Measurements from ENCODE around the gene SLC19A1. TPM values are rescaled to one million over a fixed set of nuclear protein-coding genes. Genes with fewer than 3 reads are reported as not detected.
A peak's percentile ranks its signal among the peaks of the same experiment; 100 is the strongest.

The SLC19A1 gene
- total RNA-seq, 1 donor from 2014 or later = 36.8 TPM

DNA sequence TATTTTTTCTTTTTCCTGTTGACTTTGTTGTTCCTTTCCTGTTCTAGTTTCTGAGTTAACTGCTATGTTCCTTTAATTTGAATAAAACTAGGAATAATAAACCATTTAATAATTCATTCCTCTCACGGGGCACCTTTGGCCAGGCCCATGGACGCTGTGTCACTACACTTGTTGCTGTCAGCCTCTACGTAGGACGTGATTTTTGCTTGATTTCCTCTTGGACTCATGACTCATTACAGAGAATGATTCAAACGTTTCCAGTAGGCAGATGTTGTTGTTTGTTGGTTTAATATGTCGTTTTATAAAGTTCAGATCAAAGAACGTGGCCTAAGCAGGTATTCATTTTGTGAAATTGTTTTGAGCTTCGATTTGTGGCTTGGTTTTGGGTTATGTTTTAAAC, 9.1 kb upstream of the SLC19A1 start:
- peaks cover 43% of the 10 kb centered on the region for H3K4me1 Mint-ChIP-seq
- H3K36me3 Mint-ChIP-seq = no peaks in the 10 kb centered on the region
- TF ChIP-seq, protein P1, sequence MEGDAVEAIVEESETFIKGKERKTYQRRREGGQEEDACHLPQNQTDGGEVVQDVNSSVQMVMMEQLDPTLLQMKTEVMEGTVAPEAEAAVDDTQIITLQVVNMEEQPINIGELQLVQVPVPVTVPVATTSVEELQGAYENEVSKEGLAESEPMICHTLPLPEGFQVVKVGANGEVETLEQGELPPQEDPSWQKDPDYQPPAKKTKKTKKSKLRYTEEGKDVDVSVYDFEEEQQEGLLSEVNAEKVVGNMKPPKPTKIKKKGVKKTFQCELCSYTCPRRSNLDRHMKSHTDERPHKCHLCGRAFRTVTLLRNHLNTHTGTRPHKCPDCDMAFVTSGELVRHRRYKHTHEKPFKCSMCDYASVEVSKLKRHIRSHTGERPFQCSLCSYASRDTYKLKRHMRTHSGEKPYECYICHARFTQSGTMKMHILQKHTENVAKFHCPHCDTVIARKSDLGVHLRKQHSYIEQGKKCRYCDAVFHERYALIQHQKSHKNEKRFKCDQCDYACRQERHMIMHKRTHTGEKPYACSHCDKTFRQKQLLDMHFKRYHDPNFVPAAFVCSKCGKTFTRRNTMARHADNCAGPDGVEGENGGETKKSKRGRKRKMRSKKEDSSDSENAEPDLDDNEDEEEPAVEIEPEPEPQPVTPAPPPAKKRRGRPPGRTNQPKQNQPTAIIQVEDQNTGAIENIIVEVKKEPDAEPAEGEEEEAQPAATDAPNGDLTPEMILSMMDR (IDR thresholded peaks at IDR 0.05; ENCODE audit: unreplicated experiment) = no peak
- no peak overlapping the region for H3K27ac Mint-ChIP-seq
- peak in 1 of 2 experiments; percentile 1 for DNase-seq (ENCODE audit: low spot score in 2 of 2, unreplicated experiment in 2 of 2)
- H3K9me3 Mint-ChIP-seq = no peaks in the 10 kb centered on the region
- no peak overlapping the region for H3K4me3 Mint-ChIP-seq
- H3K27me3 Mint-ChIP-seq (ENCODE audit: low read depth) = no peaks in the 10 kb centered on the region

DNA sequence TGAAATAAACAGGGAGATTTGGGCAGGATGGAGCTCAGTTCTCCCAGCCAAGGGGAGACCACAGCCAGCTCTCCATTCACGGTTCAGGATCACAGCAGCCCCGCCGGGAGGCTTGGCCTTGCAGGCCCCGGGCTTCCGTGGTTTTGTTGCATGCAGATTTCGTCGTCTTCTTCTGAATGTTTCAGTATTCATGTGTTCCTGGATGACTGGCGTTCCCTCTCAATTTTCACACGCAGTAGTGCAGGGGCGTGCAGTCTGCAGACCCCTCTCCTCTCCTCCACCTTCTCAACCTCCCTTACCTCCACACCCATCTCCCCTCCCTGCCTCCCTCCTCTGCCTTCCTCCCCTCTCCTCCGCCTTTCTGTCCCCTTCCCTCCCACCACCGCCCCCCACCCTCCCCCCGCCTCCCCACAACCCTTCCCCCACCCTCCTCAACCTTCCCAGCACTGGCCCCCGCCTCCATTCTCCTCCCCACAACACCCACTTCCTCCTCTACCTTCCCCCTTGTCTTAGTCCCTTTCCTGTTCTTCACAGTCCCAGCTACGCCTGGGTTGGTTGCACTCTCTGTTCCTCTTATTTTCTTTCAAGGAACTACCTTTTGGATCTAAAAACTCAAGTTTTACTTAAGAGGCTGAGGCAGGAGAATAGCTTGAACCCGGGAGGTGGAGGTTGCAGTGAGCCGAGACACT, 8.4 kb upstream of the SLC19A1 start:
- no peaks in the 10 kb centered on the region for H3K9me3 Mint-ChIP-seq
- DNase-seq (ENCODE audit: low spot score in 2 of 2, unreplicated experiment in 2 of 2) = peak in 1 of 2 experiments; percentile 12
- peaks cover 44% of the 10 kb centered on the region for H3K4me1 Mint-ChIP-seq
- no peak overlapping the region for H3K27ac Mint-ChIP-seq
- no peak overlapping the region for H3K4me3 Mint-ChIP-seq
- TF ChIP-seq, protein P1 (IDR thresholded peaks at IDR 0.05; ENCODE audit: unreplicated experiment) = no peak
- no peaks in the 10 kb centered on the region for H3K36me3 Mint-ChIP-seq
- no peaks in the 10 kb centered on the region for H3K27me3 Mint-ChIP-seq (ENCODE audit: low read depth)

DNA sequence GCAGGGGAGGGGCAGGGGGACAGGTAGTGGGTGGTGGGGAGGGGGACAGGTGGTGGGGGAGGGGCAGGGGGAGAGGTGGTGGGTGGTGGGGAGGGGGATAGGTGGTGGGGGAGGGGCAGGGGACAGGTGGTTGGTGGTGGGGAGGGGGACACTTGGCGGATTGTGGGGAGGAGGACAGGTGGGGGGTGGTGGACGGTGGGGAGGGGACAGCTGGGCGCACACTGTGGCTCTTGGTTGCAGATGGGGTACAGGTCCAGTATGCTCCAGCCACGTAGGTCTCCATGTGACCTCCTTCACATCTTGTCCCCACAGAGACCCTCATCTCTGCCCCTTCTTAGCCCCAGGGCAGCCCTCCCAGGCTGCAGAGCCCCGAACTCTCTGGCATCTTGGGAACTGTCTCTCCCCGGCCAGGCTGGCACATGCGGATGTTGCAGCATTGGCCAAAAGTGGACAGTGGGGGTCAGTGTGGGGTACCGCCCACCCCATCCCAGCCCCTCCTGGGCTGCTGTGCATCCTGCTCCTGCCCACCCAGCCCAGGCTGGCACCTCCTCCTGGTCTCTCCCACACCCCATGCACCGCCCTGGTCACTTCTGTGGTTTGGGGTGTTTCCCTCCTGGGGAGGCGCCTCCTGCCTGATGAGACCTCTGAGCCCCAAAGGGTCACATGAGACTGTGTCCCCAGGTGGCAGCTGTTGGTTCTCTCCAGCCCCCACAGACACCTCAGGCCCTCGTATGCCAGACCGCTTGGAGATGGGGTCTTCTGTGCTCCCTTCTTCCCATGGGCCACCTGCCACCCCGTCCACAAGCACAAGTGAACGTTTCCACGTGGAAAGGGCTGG, 7.6 kb upstream of the SLC19A1 start:
- TF ChIP-seq, protein P1 (IDR thresholded peaks at IDR 0.05; ENCODE audit: unreplicated experiment) = no peak
- Mint-ChIP-seq H3K9me3 (no peaks in the 10 kb centered on the region), H3K27me3 (ENCODE audit: low read depth) (no peaks in the 10 kb centered on the region), H3K36me3 (no peaks in the 10 kb centered on the region), H3K27ac (no peak overlapping the region), H3K4me3 (no peak overlapping the region), H3K4me1 (peaks cover 46% of the 10 kb centered on the region)
- DNase-seq (ENCODE audit: low spot score in 2 of 2, unreplicated experiment in 2 of 2) = peak in 1 of 2 experiments; percentile 11

DNA sequence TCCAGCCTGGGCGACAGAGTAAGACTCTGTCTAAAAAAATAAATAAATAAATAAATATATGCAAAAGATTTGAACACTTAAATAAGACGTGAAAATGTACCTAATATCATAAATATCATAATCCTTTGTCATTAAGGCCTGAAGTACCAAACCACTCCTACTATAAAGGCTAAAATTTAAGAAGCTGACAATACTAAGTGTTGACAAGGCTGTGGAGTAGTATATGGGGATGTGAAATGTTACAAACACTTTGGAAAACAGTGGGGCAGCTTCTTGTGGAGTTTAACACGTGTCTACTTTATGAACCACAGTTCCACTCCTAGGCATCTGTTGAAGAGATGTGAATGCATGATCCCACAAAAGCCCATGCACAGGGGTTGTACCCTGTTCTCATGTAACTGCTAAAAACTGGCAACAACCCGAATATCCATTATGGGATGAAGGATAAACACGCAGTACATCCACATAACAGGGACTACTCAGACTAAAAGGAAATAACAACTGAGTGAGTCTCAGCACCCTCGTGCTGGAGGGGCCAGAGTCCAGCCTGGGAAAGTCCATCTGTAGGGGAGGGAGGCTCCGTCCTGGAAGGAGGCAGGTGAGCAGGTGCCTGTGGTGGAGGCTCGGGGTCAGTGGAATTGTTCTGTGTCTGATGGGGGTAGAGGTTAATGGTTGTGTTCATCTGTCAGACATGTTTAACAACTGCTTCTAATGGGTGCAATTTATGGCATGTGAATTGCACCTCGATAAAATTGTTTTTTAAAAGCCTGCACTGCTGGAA, 6.7 kb upstream of the SLC19A1 start:
- H3K9me3 Mint-ChIP-seq = no peaks in the 10 kb centered on the region
- H3K27ac Mint-ChIP-seq = peak overlapping the region; percentile 39
- no peak overlapping the region for H3K4me3 Mint-ChIP-seq
- peaks cover 41% of the 10 kb centered on the region for H3K4me1 Mint-ChIP-seq
- TF ChIP-seq, protein P1 (IDR thresholded peaks at IDR 0.05; ENCODE audit: unreplicated experiment) = no peak
- DNase-seq (ENCODE audit: low spot score in 2 of 2, unreplicated experiment in 2 of 2) = peak in 1 of 2 experiments; percentile 6
- H3K27me3 Mint-ChIP-seq (ENCODE audit: low read depth) = no peaks in the 10 kb centered on the region
- no peaks in the 10 kb centered on the region for H3K36me3 Mint-ChIP-seq

DNA sequence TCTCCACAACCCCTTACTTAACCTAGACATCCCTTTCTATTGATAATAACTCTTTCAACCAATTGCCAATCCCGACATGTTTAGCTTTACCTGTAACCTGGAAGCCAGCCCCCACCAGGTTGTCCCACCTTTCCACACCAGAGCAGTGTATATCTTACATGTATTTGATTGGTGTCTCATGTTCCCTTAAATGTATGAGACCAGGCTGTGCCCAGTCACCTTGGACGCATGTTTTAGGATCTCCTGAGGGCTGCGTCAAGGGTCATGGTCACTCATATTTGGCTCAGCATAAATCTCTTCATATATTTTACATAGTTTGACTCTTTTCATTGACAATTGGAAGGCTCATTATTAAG, 5.3 kb upstream of the SLC19A1 start:
- Mint-ChIP-seq H3K4me1 (peaks cover 46% of the 10 kb centered on the region), H3K27ac (peak overlapping the region; percentile 70), H3K4me3 (no peak overlapping the region), H3K9me3 (no peaks in the 10 kb centered on the region), H3K27me3 (ENCODE audit: low read depth) (no peaks in the 10 kb centered on the region), H3K36me3 (no peaks in the 10 kb centered on the region)
- DNase-seq (ENCODE audit: low spot score in 2 of 2, unreplicated experiment in 2 of 2) = peak in 1 of 2 experiments; percentile 0
- TF ChIP-seq, protein P1 (IDR thresholded peaks at IDR 0.05; ENCODE audit: unreplicated experiment) = no peak
